ENCODE measurements around the gene SMARCD1. TPM values are rescaled to one million over a fixed set of nuclear protein-coding genes. Genes with fewer than 3 reads are reported as not detected.

The SMARCD1 gene
- total RNA-seq, 1 donor from 2014 or later, result 152 TPM

DNA sequence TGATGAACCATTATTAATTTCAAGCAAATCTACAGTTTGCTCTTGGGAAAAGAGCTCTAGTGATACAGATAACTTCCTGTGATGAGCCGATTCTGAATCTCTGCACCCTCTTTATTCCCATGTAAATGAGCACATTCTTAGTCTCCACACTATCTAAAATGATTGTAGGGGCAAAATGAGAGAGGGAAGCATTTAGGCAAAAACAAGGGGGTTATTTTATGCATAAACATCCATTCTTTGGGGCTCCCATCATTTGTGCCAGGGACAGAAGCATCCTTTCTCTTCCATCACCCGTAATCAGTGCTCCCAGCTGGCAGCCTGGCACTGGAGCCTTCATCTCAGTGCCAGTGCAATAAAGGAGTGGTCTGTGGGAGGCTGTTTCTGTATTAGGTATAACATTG is 17.0 kb downstream of the SMARCD1 start:
- TF ChIP-seq, protein P1, sequence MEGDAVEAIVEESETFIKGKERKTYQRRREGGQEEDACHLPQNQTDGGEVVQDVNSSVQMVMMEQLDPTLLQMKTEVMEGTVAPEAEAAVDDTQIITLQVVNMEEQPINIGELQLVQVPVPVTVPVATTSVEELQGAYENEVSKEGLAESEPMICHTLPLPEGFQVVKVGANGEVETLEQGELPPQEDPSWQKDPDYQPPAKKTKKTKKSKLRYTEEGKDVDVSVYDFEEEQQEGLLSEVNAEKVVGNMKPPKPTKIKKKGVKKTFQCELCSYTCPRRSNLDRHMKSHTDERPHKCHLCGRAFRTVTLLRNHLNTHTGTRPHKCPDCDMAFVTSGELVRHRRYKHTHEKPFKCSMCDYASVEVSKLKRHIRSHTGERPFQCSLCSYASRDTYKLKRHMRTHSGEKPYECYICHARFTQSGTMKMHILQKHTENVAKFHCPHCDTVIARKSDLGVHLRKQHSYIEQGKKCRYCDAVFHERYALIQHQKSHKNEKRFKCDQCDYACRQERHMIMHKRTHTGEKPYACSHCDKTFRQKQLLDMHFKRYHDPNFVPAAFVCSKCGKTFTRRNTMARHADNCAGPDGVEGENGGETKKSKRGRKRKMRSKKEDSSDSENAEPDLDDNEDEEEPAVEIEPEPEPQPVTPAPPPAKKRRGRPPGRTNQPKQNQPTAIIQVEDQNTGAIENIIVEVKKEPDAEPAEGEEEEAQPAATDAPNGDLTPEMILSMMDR (IDR thresholded peaks at IDR 0.05; ENCODE audit: partially characterized antibody, unreplicated experiment), result no peak
- no peak for DNase-seq
- Mint-ChIP-seq H3K27ac (ENCODE audit: unreplicated experiment) (no peak overlapping the region), H3K9me3 (ENCODE audit: unreplicated experiment) (peaks cover 4% of the 10 kb centered on the region), H3K36me3 (ENCODE audit: unreplicated experiment) (peaks cover 6% of the 10 kb centered on the region), H3K4me3 (ENCODE audit: unreplicated experiment) (no peak overlapping the region), H3K4me1 (ENCODE audit: low read depth, unreplicated experiment) (peaks cover 5% of the 10 kb centered on the region), H3K27me3 (ENCODE audit: unreplicated experiment) (peaks cover 4% of the 10 kb centered on the region)

DNA sequence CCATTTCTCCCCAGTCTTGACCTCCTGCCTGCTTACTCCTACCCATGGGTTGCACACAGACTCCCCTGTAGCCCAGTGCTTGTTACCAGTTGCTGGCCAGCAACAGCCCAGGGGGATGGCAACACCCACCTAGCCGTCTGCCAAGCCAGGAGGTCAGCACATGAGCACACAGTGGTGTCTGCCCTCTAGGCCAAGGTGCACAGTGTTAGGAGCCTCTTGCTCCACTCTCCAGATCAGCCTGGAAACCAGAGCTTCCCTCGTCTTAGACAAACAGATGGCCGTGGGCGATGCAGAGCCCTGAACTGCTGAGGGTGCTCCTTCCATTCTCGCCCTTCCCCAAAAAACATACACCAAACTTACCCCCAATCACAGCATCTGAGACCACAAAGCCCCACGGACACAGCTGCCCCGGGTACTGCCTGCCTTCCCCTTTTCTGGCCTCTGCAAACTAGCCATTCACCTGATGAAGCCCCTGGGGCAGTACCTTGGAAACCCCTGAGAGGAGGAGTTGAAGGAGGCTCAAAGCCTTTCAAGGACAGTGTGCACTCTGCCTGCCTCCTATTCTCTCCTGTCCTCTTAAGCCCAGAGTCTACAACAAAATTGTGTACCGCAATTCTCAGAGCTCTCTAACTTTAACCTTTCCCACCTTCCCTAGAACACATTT is 17.6 kb downstream of the SMARCD1 start:
- H3K27me3 Mint-ChIP-seq (ENCODE audit: unreplicated experiment), result peaks cover 4% of the 10 kb centered on the region
- peaks cover 4% of the 10 kb centered on the region for H3K9me3 Mint-ChIP-seq (ENCODE audit: unreplicated experiment)
- no peak for DNase-seq
- TF ChIP-seq, protein P1 (IDR thresholded peaks at IDR 0.05; ENCODE audit: partially characterized antibody, unreplicated experiment), result no peak
- no peak overlapping the region for H3K27ac Mint-ChIP-seq (ENCODE audit: unreplicated experiment)
- H3K4me1 Mint-ChIP-seq (ENCODE audit: low read depth, unreplicated experiment), result peaks cover 5% of the 10 kb centered on the region
- H3K36me3 Mint-ChIP-seq (ENCODE audit: unreplicated experiment), result peaks cover 6% of the 10 kb centered on the region
- peak overlapping the region; percentile 18 for H3K4me3 Mint-ChIP-seq (ENCODE audit: unreplicated experiment)

DNA sequence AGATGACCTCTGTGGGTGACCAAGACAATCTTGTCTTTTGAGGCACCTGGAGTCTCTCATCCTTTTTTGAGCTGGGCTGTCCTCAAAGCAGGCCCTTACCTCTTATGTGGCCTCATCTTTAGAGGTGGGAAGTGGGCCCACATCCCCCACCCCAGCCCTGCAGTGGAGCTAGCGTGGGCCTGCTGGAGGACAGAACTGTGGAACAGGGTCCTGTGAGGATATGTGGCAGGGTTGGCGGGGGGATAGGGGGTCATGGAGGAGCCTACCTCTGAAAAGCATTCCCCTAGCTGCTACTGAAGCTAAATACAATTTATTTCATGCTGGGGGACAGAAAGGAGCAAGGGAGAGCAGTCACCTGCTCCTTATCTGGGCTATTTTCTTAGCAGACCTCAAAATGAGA is 18.2 kb downstream of the SMARCD1 start:
- no peak overlapping the region for H3K27ac Mint-ChIP-seq (ENCODE audit: unreplicated experiment)

DNA sequence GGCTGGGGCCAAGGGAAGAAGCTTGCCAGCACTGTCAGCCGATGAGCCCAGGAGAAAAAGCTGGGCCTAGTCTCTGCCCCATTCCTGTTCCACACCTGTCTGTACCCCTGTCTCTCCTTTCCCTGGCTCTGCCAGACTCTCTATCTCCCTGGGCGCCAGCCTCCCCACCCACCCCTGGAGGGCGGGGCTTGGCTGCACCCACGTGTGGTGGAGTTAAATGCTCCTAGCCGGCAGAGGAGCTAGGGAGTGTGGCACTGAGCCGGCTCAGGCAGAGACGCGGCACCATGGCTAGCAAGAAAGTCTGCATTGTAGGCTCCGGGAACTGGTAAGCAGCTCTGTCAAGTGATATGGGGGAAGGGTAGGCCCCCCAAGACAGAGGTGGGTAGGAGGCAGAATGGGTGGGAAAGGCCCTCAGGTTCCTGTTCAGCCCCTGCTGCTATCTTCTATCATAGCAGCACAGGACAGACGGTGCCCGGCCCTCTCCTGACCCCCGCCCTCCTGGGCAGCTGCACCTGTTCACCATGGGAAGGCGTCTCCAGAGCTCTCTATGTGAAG is 18.7 kb downstream of the SMARCD1 start, which contains the start of gene GPD1:
GPD1 (plus strand) TSS at position 242 of the 555 bp plus-strand sequence; CDS start at position 285, 43 bp downstream.
- H3K4me3 Mint-ChIP-seq (ENCODE audit: unreplicated experiment), result peak within 1 kb of the TSS; percentile 18
- H3K9me3 Mint-ChIP-seq (ENCODE audit: unreplicated experiment), result peaks cover 4% of the 10 kb centered on the region
- H3K27me3 Mint-ChIP-seq (ENCODE audit: unreplicated experiment), result peaks cover 4% of the 10 kb centered on the region
- peaks cover 7% of the 10 kb centered on the region for H3K4me1 Mint-ChIP-seq (ENCODE audit: low read depth, unreplicated experiment)
- no peak for DNase-seq
- TF ChIP-seq, protein P1 (IDR thresholded peaks at IDR 0.05; ENCODE audit: partially characterized antibody, unreplicated experiment), result no peak
- H3K27ac Mint-ChIP-seq (ENCODE audit: unreplicated experiment), result no peak within 1 kb of the TSS
- peaks cover 6% of the 10 kb centered on the region for H3K36me3 Mint-ChIP-seq (ENCODE audit: unreplicated experiment)

More for the DNA sequence above, 18.2 kb downstream of the SMARCD1 start:
- TF ChIP-seq, protein P1 (IDR thresholded peaks at IDR 0.05; ENCODE audit: partially characterized antibody, unreplicated experiment), result no peak
- Mint-ChIP-seq H3K27me3 (ENCODE audit: unreplicated experiment) (peaks cover 4% of the 10 kb centered on the region), H3K9me3 (ENCODE audit: unreplicated experiment) (peaks cover 4% of the 10 kb centered on the region), H3K4me3 (ENCODE audit: unreplicated experiment) (no peak overlapping the region), H3K36me3 (ENCODE audit: unreplicated experiment) (peaks cover 6% of the 10 kb centered on the region), H3K4me1 (ENCODE audit: low read depth, unreplicated experiment) (peaks cover 6% of the 10 kb centered on the region)
- no peak for DNase-seq

All from glutamatergic neuron (in vitro differentiated cells).